HL-60 (cell line): ENCODE measurements around the gene FARP1.

ENCODE experiments used
- CTCF ChIP-seq: IDR thresholded peaks from one replicate; pipeline ENCODE4 v1.5.1; 2011; ENCODE audit warnings: low read length, control low read depth, inconsistent platforms; ENCODE audit not compliant: insufficient read depth
- REST ChIP-seq: IDR thresholded peaks from 2 replicates; pipeline ENCODE4 v1.6.1; 2012; ENCODE audit warnings: low read depth; ENCODE audit not compliant: insufficient replicate concordance
- SPI1 ChIP-seq: IDR thresholded peaks from 2 replicates; pipeline ENCODE4 v1.6.1; 2012; ENCODE audit warnings: low read depth, mild to moderate bottlenecking, borderline replicate concordance

GRCh38 chr13:98489446-98490194, 346.7 kb downstream of the FARP1 start:
- TF ChIP-seq CTCF (no peak), SPI1 (no peak), REST (no peak)
